Activated B cell treated with CpG ODN at 0.5 μM for 24 hours (primary cell): ENCODE results near the gene BICRA. TPM values are rescaled to one million over a fixed set of nuclear protein-coding genes. Genes with fewer than 3 reads are reported as not detected.

Experiments
- ATAC-seq: fragments of 200-7000 bp; cut with Tn5 transposase; one replicate; pipeline ENCODE4 v1.10.0; 2021; ENCODE audit warnings: low read depth, mild to moderate bottlenecking, moderate library complexity
- CTCF ChIA-PET: fragments of 350-600 bp; sonication (Branson Sonifier 250); formaldehyde crosslinking; loops from one replicate; lab custom pipeline; 2021; ENCODE audit warnings: antibody characterized with exemption; lab: Charles Lee
- POLR2A ChIA-PET: fragments of 350-600 bp; sonication (Branson Sonifier 250); formaldehyde crosslinking; loops from one replicate; lab custom pipeline; 2021; ENCODE audit warnings: antibody characterized with exemption; lab: Charles Lee
- DNase-seq: peaks from one replicate; pipeline ENCODE4 v3.0.0; 2022
- H3K27ac Mint-ChIP-seq: one replicate; pipeline ENCODE4 v1.8.0; 2020; ENCODE audit warnings: mixed read lengths
- H3K27me3 Mint-ChIP-seq: one replicate; pipeline ENCODE4 v1.8.0; 2021; ENCODE audit warnings: mixed read lengths
- H3K36me3 Mint-ChIP-seq: one replicate; pipeline ENCODE4 v1.8.0; 2021; ENCODE audit warnings: low read depth, mixed read lengths
- H3K4me1 Mint-ChIP-seq: one replicate; pipeline ENCODE4 v1.8.0; 2021; ENCODE audit warnings: mixed read lengths
- H3K4me3 Mint-ChIP-seq: one replicate; pipeline ENCODE4 v1.8.0; 2020; ENCODE audit warnings: mild to moderate bottlenecking, mixed read lengths
- H3K9me3 Mint-ChIP-seq: one replicate; pipeline ENCODE4 v1.8.0; 2020; ENCODE audit warnings: mixed read lengths
- intact Hi-C: fragments of 100-400 bp; cut with micrococcal nuclease; formaldehyde crosslinking; loops from one replicate; pipeline ENCODE4 v1.15.1; 2024
- total RNA-seq: library from RNA; stranded (reverse); gene quantifications from 2 replicates; pipeline ENCODE4 v1.2.3, GENCODE V29; 2022
- TF ChIP-seq, protein P1 (sequence below): fragments of 200-600 bp; IDR thresholded peaks from one replicate; pipeline ENCODE4 v1.8.0; 2022; ENCODE audit warnings: antibody characterized with exemption, mild to moderate bottlenecking

Gene BICRA
- total RNA-seq, 1 donor from 2014 or later, result 16.0 TPM

DNA sequence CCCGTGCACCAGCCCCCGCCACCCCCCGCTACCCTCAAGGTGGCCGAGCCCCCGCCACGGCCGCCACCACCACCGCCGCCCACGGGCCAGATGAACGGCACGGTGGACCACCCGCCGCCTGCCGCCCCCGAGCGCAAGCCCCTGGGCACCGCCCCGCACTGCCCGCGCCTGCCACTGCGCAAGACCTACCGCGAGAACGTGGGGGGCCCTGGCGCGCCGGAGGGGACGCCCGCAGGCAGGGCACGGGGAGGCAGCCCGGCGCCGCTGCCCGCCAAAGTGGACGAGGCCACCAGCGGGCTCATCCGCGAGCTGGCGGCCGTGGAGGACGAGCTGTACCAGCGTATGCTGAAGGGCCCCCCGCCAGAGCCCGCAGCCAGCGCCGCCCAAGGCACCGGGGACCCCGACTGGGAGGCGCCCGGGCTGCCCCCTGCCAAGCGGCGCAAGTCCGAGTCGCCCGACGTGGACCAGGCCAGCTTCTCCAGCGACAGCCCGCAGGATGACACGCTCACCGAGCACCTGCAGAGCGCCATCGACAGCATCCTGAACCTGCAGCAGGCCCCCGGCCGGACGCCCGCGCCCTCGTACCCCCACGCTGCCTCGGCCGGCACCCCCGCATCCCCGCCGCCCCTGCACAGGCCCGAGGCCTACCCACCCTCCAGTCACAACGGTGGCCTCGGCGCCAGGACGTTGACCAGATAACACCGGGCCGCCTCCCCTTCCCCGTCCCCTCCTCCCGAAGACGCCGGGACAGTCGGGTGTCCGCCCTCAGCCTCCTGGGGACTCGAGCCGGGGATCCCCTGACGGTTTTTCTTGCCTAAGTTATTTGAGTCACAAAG, 93.0 kb downstream of the BICRA start:
- intact Hi-C loops, result no loop called here
- CTCF ChIA-PET, result no interaction called here
- POLR2A ChIA-PET, result no interaction called here

DNA sequence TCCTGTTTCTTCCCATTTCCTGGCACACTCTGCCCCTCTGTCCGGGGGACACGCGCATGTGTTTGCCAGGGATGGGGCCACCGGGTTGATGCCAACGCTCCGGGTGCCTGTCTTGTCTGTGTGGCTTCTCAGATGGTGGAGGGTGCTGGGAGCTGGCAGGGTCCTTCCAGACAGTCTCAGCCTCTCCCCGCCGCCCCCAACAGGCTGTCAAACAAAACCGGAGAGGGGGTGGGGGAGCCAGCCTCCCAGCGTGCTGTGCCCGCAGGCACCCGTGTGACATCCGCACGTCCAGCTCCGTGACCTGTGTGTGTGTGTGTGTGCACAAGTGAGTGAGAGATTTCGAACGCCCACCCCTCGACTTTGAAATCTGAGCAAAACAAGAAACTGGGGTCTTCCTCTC, 93.7 kb downstream of the BICRA start:
- CTCF ChIA-PET, result no interaction called here
- ATAC-seq (no peak), DNase-seq (no peak)
- intact Hi-C loops, result no loop called here
- Mint-ChIP-seq H3K9me3 (no peaks in the 10 kb centered on the region), H3K27ac (no peak overlapping the region), H3K27me3 (peaks cover 7% of the 10 kb centered on the region), H3K36me3 (peaks cover 44% of the 10 kb centered on the region), H3K4me3 (no peak overlapping the region), H3K4me1 (no peaks in the 10 kb centered on the region)
- POLR2A ChIA-PET, result no interaction called here
- TF ChIP-seq, protein P1, sequence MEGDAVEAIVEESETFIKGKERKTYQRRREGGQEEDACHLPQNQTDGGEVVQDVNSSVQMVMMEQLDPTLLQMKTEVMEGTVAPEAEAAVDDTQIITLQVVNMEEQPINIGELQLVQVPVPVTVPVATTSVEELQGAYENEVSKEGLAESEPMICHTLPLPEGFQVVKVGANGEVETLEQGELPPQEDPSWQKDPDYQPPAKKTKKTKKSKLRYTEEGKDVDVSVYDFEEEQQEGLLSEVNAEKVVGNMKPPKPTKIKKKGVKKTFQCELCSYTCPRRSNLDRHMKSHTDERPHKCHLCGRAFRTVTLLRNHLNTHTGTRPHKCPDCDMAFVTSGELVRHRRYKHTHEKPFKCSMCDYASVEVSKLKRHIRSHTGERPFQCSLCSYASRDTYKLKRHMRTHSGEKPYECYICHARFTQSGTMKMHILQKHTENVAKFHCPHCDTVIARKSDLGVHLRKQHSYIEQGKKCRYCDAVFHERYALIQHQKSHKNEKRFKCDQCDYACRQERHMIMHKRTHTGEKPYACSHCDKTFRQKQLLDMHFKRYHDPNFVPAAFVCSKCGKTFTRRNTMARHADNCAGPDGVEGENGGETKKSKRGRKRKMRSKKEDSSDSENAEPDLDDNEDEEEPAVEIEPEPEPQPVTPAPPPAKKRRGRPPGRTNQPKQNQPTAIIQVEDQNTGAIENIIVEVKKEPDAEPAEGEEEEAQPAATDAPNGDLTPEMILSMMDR, result no peak

More for the DNA sequence above, 93.0 kb downstream of the BICRA start:
- peaks cover 2% of the 10 kb centered on the region for H3K27me3 Mint-ChIP-seq
- no peak for ATAC-seq
- TF ChIP-seq, protein P1, result no peak
- H3K36me3 Mint-ChIP-seq, result peaks cover 44% of the 10 kb centered on the region
- DNase-seq, result no peak
- no peak overlapping the region for H3K4me3 Mint-ChIP-seq
- no peaks in the 10 kb centered on the region for H3K4me1 Mint-ChIP-seq
- H3K27ac Mint-ChIP-seq, result no peak overlapping the region
- H3K9me3 Mint-ChIP-seq, result no peaks in the 10 kb centered on the region

DNA sequence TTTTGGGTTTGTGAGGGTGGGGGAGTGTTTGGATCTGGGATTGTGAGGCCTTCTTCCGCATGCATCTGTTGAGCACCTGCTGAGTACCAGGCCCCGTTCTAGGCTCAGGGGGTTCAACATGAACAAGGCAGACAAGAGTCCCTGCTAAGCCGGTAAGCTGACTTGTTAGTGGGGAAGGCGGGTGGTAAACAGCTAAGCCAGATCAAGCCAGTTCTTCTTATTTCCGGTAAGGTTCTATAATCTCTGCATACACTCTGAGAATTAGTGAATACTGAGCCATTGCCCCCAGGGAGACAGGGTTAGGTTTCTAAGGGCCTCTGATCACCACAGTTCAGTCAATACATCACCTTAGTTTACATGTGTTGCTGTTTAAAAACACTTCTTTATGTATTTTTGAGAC, 94.4 kb downstream of the BICRA start:
- Mint-ChIP-seq H3K36me3 (peaks cover 41% of the 10 kb centered on the region), H3K4me3 (no peak overlapping the region), H3K27ac (no peak overlapping the region), H3K9me3 (no peaks in the 10 kb centered on the region), H3K4me1 (no peaks in the 10 kb centered on the region), H3K27me3 (peaks cover 7% of the 10 kb centered on the region)
- intact Hi-C loops, result no loop called here
- ChIA-PET POLR2A (no interaction called here), CTCF (interaction anchor here (6.4 kb wide), 1 partner anchor 267 kb away, joined by 72 read pairs; no protein-coding TSS in a partner anchor)
- ATAC-seq, result no peak
- DNase-seq, result no peak
- TF ChIP-seq, protein P1, result no peak

DNA sequence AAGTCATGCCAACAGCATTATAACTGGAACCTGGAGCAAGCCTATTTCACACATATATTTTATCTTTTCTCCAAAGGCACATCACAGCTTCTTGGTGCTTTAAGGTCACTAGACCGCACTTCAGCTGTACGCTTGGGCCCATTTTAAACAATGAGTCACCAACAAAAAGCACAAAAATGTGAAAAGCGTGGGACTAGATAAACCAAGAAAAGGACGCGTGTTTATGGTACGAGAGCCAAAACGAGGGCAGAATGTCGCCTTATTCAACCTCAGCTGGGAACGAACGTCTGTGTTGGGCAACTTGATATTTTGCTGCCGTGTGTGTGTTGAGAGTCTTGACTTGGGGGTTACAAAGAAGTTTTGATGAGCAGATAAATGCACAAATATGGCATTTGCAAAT, 95.1 kb downstream of the BICRA start:
- no peak for ATAC-seq
- H3K27ac Mint-ChIP-seq, result no peak overlapping the region
- CTCF ChIA-PET, result interaction anchor here (6.4 kb wide), 1 partner anchor 268 kb away, joined by 72 read pairs; no protein-coding TSS in a partner anchor

DNA sequence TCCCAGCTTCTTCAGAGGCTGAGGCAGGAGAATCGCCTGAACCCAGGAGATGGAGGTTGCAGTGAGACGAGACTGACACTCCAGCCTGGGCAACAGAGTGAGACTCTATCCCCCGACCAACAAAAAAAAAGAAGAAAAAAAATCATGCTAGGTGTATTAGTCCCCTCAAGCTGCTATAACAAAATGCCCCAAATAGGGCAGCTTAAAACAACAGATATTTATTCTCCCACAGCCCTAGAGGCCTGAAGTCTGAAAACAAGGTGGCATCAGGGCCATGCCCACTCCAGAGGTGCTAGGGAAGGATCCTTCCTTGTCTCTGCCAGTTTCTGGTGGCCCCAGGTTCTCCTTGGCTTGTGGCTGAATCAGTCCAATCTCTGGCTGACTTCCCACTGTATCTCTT, 95.7 kb downstream of the BICRA start:
- Mint-ChIP-seq H3K9me3 (no peaks in the 10 kb centered on the region), H3K4me3 (no peak overlapping the region), H3K4me1 (no peaks in the 10 kb centered on the region), H3K27me3 (peaks cover 7% of the 10 kb centered on the region), H3K36me3 (peaks cover 30% of the 10 kb centered on the region), H3K27ac (no peak overlapping the region)
- intact Hi-C loops, result no loop called here
- TF ChIP-seq, protein P1, result no peak
- ATAC-seq, result no peak
- no peak for DNase-seq
- CTCF ChIA-PET, result interaction anchor here (6.4 kb wide), 1 partner anchor 269 kb away, joined by 72 read pairs; no protein-coding TSS in a partner anchor
- POLR2A ChIA-PET, result interaction anchor here (0.6 kb wide), 1 partner anchor 278 kb away, joined by 4 read pairs; no protein-coding TSS in a partner anchor

More for the DNA sequence above, 95.1 kb downstream of the BICRA start:
- Mint-ChIP-seq H3K4me3 (no peak overlapping the region), H3K36me3 (peaks cover 35% of the 10 kb centered on the region), H3K4me1 (no peaks in the 10 kb centered on the region), H3K9me3 (no peaks in the 10 kb centered on the region), H3K27me3 (peaks cover 7% of the 10 kb centered on the region)
- TF ChIP-seq, protein P1, result no peak
- no peak for DNase-seq
- POLR2A ChIA-PET, result no interaction called here
- intact Hi-C loops, result no loop called here
